Measurements from ENCODE around the gene LRP2. TPM values are rescaled to one million over a fixed set of nuclear protein-coding genes. Genes with fewer than 3 reads are reported as not detected.

The LRP2 gene
- total and polyA plus RNA-seq, 2 of the 8 experiments (the other 6 are each of a cell fraction or from before 2014, with no cell fraction given), result 2.0 to 2.9 TPM

DNA sequence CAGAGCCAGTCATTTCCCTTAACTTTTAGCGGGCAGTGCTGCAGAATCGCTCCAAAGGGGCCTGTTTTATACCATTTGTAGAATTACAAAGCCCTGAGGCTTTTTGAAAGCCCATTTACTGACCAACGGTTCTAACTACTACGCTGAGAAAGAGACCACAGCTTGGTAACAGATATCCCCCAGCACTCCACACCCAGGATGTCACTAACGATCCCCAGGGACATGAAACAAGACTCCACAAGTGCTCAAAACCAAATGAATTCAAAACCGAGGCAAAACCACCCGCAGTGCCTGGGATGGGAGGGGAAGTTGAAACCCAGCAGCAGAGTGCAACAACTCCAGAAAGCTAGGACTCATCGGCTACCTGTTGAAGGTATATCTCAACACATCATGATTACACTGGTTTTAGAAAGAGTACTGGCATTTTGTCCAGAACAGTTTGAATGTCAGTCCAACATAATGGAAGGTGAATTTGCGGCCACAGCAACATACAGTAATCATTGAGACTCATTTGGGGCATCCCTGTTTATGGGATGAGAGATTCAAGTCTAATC, 33.6 kb upstream of the LRP2 start:
- DNase-seq (ENCODE audit: low read depth in 1 of 2, low spot score in 2 of 2) (no peak), FAIRE-seq (no peak)
- no peak overlapping the region for H3K4me2 ChIP-seq (ENCODE audit: insufficient read depth in 1 of 2, low read depth in 2 of 2, low read length in 2 of 2)
- H3K23ac ChIP-seq (ENCODE audit: insufficient read length), result no peak overlapping the region
- no peak overlapping the region for H3K27ac ChIP-seq (ENCODE audit: low read depth, low read length)
- H3K4me3 ChIP-seq (ENCODE audit: extremely low read depth in 1 of 4, insufficient read depth in 2 of 4, low read depth in 3 of 4, low read length in 4 of 4), result no peak overlapping the region
- H2BK20ac ChIP-seq (ENCODE audit: low read length), result no peak overlapping the region
- H3K56ac ChIP-seq (replicated peaks; ENCODE audit: insufficient read length, low read depth, low read length), result no peak overlapping the region
- 74% methylated on average over 9 of the region's 9 CpGs; no CpG with 5 or more reads in 1 of the 2 experiments for WGBS, 2 experiments (ENCODE audit: extremely low coverage in 1 of 2, insufficient coverage in 1 of 2, insufficient read length in 1 of 2, insufficient replicate concordance in 2 of 2, low coverage in 1 of 2, low lambda C conversion rate in 2 of 2, missing lambda C conversion rate in 1 of 2)
- no peak overlapping the region for H2BK12ac ChIP-seq (ENCODE audit: low read depth, low read length)
- H3K4me1 ChIP-seq (replicated peaks in 1 of 4; ENCODE audit: control insufficient read depth in 3 of 4, insufficient read depth in 4 of 4, low read length in 3 of 4), result peaks cover 0 to 9% (median 4%) of the 10 kb centered on the region in 4 experiments; a peak in 3 of 7 replicates
- H2BK5ac ChIP-seq (ENCODE audit: low read depth, low read length), result no peak overlapping the region
- H3K9me3 ChIP-seq (ENCODE audit: insufficient read depth in 2 of 2, low read depth in 1 of 2, low read length in 1 of 2), result peaks cover 0 to 6% of the 10 kb centered on the region in 2 experiments; a peak in 2 of 4 replicates
- no peak overlapping the region for H2BK120ac ChIP-seq (replicated peaks; ENCODE audit: low read depth, low read length)
- H3K36me3 ChIP-seq (ENCODE audit: control insufficient read depth in 2 of 4, insufficient read depth in 4 of 4, low read length in 3 of 4), result no peaks in the 10 kb centered on the region
- POLR2A ChIA-PET (ENCODE audit: partially characterized antibody), result no interaction called here
- H4K5ac ChIP-seq (ENCODE audit: insufficient read length, low read depth, low read length), result no peak overlapping the region
- no peak overlapping the region for H3K14ac ChIP-seq (ENCODE audit: insufficient read length)
- no peaks in the 10 kb centered on the region for H3K79me2 ChIP-seq (ENCODE audit: control insufficient read depth in 1 of 2, insufficient read depth in 2 of 2, low read length in 2 of 2)
- no peaks in the 10 kb centered on the region for H3K27me3 ChIP-seq (replicated peaks in 1 of 4; ENCODE audit: control insufficient read depth in 3 of 4, extremely low read depth in 1 of 4, insufficient read depth in 3 of 4, low read length in 3 of 4)
- H4K8ac ChIP-seq (ENCODE audit: extremely low read depth, insufficient read depth, low read length), result no peak overlapping the region
- CTCF ChIA-PET (ENCODE audit: partially characterized antibody), result interaction anchor here (0.6 to 5.2 kb wide), 7 partner anchors 8 to 819 kb away, joined by 3 to 39 read pairs (median 4); no protein-coding TSS in a partner anchor
- H4K91ac ChIP-seq (replicated peaks; ENCODE audit: insufficient read length, low read length), result no peak overlapping the region
- H4K20me1 ChIP-seq (replicated peaks in 1 of 2; ENCODE audit: control insufficient read depth in 1 of 2, insufficient read depth in 2 of 2, low read length in 2 of 2), result no peaks in the 10 kb centered on the region
- H2AK5ac ChIP-seq (ENCODE audit: low read depth, low read length), result no peak overlapping the region
- H3K79me1 ChIP-seq (ENCODE audit: low read depth, low read length), result no peaks in the 10 kb centered on the region
- H3K9ac ChIP-seq (replicated peaks in 1 of 4; ENCODE audit: extremely low read depth in 1 of 4, low read depth in 3 of 4, low read length in 3 of 4), result no peak overlapping the region
- no peak for TF ChIP-seq TAF1 (IDR thresholded peaks at IDR 0.05; ENCODE audit: low read depth, low read length)
- H3K4ac ChIP-seq (replicated peaks; ENCODE audit: insufficient read length, low read depth, low read length), result no peak overlapping the region
- no peak overlapping the region for H2BK15ac ChIP-seq (ENCODE audit: low read length)
- H3K23me2 ChIP-seq (ENCODE audit: low read depth, low read length), result no peaks in the 10 kb centered on the region
- H3K18ac ChIP-seq (ENCODE audit: extremely low read depth, low read length), result no peak overlapping the region
- peak overlapping the region; percentile 64; the same call in 1 of the 2 replicates for H2AFZ ChIP-seq (ENCODE audit: low read length)

Data from H1 (cell line).